Pons (tissue), 1 donor: ENCODE measurements around the gene MAPK8.

ENCODE experiments used
- DNase-seq: peaks from one replicate; pipeline ENCODE4 v3.0.0-alpha.2; 2016; ENCODE audit warnings: low spot score

The MAPK8 gene

GRCh38 chr10:48292616-48293015 lies 13.9 kb upstream of the MAPK8 start:
- no peak for DNase-seq

GRCh38 chr10:48294431-48294830 lies 12.0 kb upstream of the MAPK8 start:
- no peak for DNase-seq

- DNase-seq = no peak
Measured at GRCh38 chr10:48296576-48297098, 9.8 kb upstream of the MAPK8 start.

GRCh38 chr10:48299066-48299465 lies 7.4 kb upstream of the MAPK8 start:
- no peak for DNase-seq

GRCh38 chr10:48299692-48300091 lies 6.8 kb upstream of the MAPK8 start:
- DNase-seq = no peak

GRCh38 chr10:48300556-48300955 lies 5.9 kb upstream of the MAPK8 start:
- DNase-seq = peak; percentile 36

- DNase-seq = no peak
Measured at GRCh38 chr10:48302515-48303476, 3.7 kb upstream of the MAPK8 start.

- DNase-seq = no peak
Measured at GRCh38 chr10:48305905-48306264, 592 bp upstream of the MAPK8 start.

- DNase-seq = peak; percentile 22
Measured at GRCh38 chr10:48306870-48307710, 613 bp downstream of the MAPK8 start.

GRCh38 chr10:48307711-48308018 lies 1.2 kb downstream of the MAPK8 start:
- no peak for DNase-seq

GRCh38 chr10:48309711-48310226 lies 3.3 kb downstream of the MAPK8 start:
- DNase-seq = no peak

GRCh38 chr10:48314107-48314506 lies 7.6 kb downstream of the MAPK8 start:
- DNase-seq = no peak

- no peak for DNase-seq
Measured at GRCh38 chr10:48316236-48316635, 9.8 kb downstream of the MAPK8 start.

GRCh38 chr10:48317321-48317990 lies 11.0 kb downstream of the MAPK8 start:
- DNase-seq = no peak

- DNase-seq = no peak
Measured at GRCh38 chr10:48322017-48322416, 15.5 kb downstream of the MAPK8 start.

GRCh38 chr10:48324580-48324979 lies 18.1 kb downstream of the MAPK8 start:
- DNase-seq = no peak

GRCh38 chr10:48330269-48330668 lies 23.8 kb downstream of the MAPK8 start:
- DNase-seq = no peak

- DNase-seq = no peak
Measured at GRCh38 chr10:48331436-48331835, 25.0 kb downstream of the MAPK8 start.

GRCh38 chr10:48332166-48332870 lies 25.8 kb downstream of the MAPK8 start:
- no peak for DNase-seq

- DNase-seq = no peak
Measured at GRCh38 chr10:48332871-48333216, 26.4 kb downstream of the MAPK8 start.

GRCh38 chr10:48333856-48334255 lies 27.4 kb downstream of the MAPK8 start:
- DNase-seq = no peak

GRCh38 chr10:48335788-48336187 lies 29.3 kb downstream of the MAPK8 start:
- DNase-seq = no peak
